Measurements from ENCODE around the gene ARL17B.
"Not testable (repeated sequence)": the region's sequence is repeated elsewhere in the genome, so short reads cannot be mapped to it uniquely, and the experiment has no call there.

ARL17B gene

GRCh38 chr17:46252804-46253203 is 108.8 kb downstream of the ARL17B start:
- DNase-seq (ENCODE audit: low read depth in 1 of 2, low spot score in 1 of 2), result not testable (repeated sequence)

- not testable (repeated sequence) for DNase-seq (ENCODE audit: low read depth in 1 of 2, low spot score in 1 of 2)
Observed at GRCh38 chr17:46249153-46249552, 112.4 kb downstream of the ARL17B start.

- DNase-seq (ENCODE audit: low read depth in 1 of 2, low spot score in 1 of 2), result not testable (repeated sequence)
Observed at GRCh38 chr17:46244949-46245768, 116.4 kb downstream of the ARL17B start.

- not testable (repeated sequence) for DNase-seq (ENCODE audit: low read depth in 1 of 2, low spot score in 1 of 2)
Observed at GRCh38 chr17:46244339-46244913, 117.1 kb downstream of the ARL17B start.

- DNase-seq (ENCODE audit: low read depth in 1 of 2, low spot score in 1 of 2), result not testable (repeated sequence)
Observed at GRCh38 chr17:46243928-46244327, 117.6 kb downstream of the ARL17B start.

GRCh38 chr17:46243505-46243904 is 118.1 kb downstream of the ARL17B start:
- DNase-seq (ENCODE audit: low read depth in 1 of 2, low spot score in 1 of 2), result not testable (repeated sequence)

GRCh38 chr17:46231359-46231758 is 130.2 kb downstream of the ARL17B start:
- not testable (repeated sequence) for DNase-seq (ENCODE audit: low read depth in 1 of 2, low spot score in 1 of 2)

GRCh38 chr17:46225274-46225794 is 136.2 kb downstream of the ARL17B start:
- DNase-seq (ENCODE audit: low read depth in 1 of 2, low spot score in 1 of 2), result peak; percentile 90 to 92

GRCh38 chr17:46224864-46225263 is 136.7 kb downstream of the ARL17B start:
- peak in 1 of 2 donors; percentile 4 for DNase-seq (ENCODE audit: low read depth in 1 of 2, low spot score in 1 of 2)

All from stimulated activated CD4-positive, alpha-beta T cell treated with anti-CD3 and anti-CD28 coated beads, Interleukin-15, amount 100 ng/mL, for 1 hour (primary cell).